ENCODE results near the gene UBE2N. TPM values are rescaled to one million over a fixed set of nuclear protein-coding genes. Genes with fewer than 3 reads are reported as not detected.
"Not testable (repeated sequence)": the region's sequence is repeated elsewhere in the genome, so short reads cannot be mapped to it uniquely, and the experiment has no call there.

UBE2N gene
- total RNA-seq, 1 donor from 2014 or later: 90.4 TPM

DNA sequence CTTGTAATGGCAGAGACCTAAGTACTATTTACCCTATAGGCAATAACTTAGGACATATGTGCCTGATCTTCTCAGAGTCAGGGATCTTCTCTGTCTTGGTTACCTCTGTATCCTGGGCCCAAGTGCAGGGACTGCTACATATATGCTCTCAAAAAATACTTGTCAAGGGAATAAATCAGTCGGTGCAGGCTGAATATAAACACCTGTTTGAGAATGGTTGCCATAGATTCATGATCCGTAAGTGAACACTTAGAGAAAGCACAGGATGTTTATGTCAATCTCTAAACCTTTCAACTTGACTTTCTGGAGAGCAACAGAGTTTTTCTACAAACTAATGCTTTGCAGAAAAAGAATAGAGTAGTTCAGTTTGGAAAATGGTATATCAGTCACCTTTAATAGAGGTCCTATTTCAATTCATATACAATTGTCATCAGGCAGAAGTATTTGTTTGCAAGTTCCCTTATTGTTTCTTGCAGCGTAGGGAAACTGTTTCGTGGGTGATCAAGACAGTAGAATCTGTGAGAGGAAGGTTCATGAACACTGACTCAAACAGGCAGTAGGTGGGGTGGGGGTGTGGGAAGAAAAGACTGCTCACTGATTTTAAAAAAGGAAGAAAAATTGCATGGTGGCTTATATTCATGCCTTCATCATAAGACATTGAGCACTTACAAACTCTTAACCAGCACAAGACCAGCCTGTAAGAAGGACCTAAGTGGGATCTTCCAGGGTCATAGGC is 6.0 kb upstream of the UBE2N start:
- no peak for DNase-seq (ENCODE audit: low spot score)

GRCh38 chr12:93443576-93443975 is 1.8 kb upstream of the UBE2N start:
- no peak for DNase-seq (ENCODE audit: low spot score)

GRCh38 chr12:93442411-93443340 is 929 bp upstream of the UBE2N start:
- no peak for DNase-seq (ENCODE audit: low spot score)

DNA sequence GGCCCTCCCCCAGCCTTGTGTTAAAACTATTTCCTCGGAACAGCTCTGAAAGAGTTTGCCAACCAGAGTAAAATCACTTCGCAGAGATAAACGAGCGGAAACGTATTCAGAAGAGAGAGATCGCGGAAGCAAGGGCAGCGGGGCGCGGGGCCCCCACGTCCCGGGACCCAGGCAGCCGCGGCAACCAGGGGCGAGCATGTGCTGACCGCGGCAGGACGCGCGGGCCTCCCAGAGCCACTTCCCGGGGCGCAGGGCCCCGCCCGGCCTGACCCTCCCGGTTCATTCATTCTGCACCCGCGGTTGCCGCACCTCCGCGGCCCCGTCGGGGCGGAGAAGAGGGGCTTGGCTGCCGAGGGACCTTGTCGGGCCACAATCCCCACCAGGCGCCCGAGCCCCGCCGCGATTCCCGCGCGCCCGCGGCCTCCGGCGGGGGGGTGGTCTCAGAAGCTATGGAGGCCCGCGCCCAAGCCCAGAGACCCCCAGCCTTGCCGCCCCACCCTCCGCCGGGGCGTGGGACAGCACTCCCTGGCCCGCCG is 598 bp downstream of the UBE2N start:
- DNase-seq (ENCODE audit: low spot score): no peak

- DNase-seq (ENCODE audit: low spot score): no peak
These were observed 1.5 kb downstream of the UBE2N start for GRCh38 chr12:93440043-93440835.

DNA sequence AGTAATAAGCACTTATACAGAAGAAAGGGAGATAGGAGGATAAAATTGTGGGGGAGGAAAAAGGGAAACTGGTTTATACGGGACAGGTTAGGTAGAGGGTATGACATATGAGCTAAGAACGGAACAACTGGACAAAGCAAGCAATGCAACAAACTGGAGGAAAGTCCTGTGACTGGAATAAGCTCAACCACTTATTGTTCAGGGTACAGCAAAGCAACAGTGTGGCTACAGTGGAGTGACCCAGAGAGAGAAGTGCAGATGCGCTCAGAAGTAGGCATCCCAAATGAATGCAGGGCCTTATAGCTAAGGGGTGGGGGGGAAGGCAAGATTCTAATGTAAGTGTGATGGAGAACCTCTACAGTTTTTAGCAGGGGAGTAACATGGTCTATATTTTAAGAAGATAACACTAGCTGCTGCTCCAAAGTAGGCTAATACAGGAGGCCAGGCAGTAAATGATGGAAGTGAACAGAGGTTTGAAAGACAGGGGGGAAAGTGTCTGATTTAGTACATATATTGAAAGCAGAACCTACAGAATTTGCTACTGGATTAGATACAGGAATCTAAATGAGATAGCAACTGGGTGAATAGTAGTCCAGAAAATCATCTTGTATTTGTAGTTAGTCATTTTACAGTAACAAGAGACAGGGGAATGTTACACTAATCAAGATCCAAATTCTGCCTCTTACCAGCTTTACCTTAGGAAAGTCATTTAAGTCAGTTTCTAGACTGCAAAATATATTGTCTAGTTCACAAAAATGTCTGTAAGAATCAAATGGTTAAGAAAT is 3.3 kb downstream of the UBE2N start:
- DNase-seq (ENCODE audit: low spot score): no peak

DNA sequence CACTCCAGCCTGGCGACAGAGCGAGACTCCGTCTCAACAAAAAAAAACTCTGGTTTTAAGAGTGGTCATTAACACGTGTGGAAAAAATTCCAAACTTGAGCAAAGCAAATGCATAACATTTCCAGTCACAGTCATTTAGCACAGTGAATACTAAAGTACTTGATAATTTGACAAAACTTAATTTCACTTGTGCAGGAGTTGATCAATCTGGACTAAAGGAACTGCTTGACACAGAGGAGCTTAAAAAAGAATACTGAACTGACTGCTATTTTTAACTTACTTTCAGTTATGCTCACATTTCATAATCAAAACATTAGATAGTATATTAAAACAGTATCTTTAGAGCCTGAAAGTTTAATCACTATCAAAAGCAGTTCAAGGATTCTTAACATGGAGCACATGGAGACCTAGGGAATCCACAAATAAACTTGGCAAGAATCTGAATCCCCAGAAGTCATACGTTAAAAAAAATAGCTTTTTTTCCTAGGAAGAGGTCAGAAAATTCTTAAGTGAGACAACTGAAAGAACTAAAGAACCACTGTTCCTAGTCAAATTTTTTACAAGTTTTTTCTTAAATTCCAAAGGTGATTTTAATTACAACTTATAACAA is 7.4 kb downstream of the UBE2N start:
- DNase-seq (ENCODE audit: low spot score): no peak

- not testable (repeated sequence) for DNase-seq (ENCODE audit: low spot score)
These were observed 9.7 kb downstream of the UBE2N start for GRCh38 chr12:93432031-93432430.

- no peak for DNase-seq (ENCODE audit: low spot score)
These were observed 11.5 kb downstream of the UBE2N start for GRCh38 chr12:93430280-93430679.

- no peak for DNase-seq (ENCODE audit: low spot score)
These were observed 11.9 kb downstream of the UBE2N start for GRCh38 chr12:93429852-93430251.

DNA sequence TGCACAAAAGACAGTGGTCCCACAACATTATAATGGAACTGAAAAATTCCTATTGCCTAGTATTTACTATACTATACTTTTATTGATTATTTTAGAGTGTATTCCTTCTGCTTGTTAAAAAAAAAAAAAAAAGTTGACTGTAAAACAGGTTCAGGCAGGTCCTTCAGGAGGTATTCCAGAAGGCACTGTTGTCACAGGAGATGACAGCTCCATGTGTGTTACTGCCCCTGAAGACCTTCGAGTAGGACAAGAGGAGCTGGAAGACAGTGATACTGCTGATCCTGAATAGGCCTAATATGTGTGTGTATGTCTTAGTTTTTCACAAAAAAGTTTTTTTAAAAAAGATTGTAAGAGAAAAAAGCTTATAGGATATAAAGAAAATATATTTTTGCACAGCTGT is 12.3 kb downstream of the UBE2N start:
- DNase-seq (ENCODE audit: low spot score): no peak

DNA sequence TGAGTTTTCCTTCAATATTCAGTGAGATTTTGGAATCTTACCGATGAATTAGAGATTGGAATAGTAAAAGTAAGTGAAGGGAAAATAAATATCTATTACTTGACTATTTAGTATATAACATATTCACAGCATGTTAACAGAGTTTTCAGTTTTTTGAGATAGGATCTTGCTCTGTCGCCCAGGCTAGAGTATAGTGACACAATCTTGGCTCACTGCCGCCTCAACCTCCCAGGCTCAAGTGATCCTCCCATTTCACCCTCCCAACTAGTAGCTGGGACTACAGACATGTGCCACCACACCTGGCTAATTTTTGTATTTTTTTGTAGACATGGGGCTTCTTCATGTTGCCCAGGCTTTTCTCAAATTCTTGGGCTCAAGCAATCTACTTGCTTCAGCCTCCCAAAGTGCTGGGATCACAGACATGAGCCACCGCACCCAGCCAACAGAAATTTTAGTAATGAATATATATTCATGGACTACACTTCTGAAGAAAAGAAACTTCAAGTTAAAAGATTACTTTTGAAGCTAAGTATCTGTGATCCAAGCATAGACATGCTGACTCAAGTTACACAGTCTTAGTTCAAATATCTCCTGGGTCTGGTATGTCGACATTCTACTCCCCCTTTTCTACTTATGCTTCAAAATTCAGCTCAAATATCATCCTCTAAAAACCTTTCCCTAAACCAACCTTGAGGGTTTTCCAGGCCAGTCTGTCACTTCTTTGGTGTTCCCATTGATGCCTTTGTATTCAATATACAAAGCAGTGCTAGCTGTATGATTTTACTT is 13.8 kb downstream of the UBE2N start:
- DNase-seq (ENCODE audit: low spot score): no peak

DNA sequence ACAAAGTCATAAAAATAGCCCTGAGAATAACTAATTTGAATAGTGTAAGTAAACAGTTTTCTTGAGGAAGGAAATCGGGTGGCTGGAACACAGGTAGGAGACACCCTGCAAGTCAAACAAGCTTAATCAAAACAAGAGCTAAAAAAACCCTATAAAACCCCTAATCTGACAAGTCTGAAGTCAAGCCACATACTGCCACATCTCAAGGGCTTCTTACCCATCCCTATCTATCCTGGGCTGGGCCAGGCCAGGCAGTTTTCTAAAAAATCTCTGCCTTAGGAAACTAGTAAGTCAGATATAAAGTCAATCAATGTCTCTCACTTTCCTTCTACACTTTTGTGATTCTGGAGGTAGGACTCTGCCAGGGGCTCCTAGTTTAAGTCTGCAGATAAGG is 15.3 kb downstream of the UBE2N start:
- no peak for DNase-seq (ENCODE audit: low spot score)

GRCh38 chr12:93425736-93426411 is 15.9 kb downstream of the UBE2N start:
- DNase-seq (ENCODE audit: low spot score): no peak

GRCh38 chr12:93422050-93422449 is 19.7 kb downstream of the UBE2N start:
- DNase-seq (ENCODE audit: low spot score): no peak

- no peak for DNase-seq (ENCODE audit: low spot score)
These were observed 22.2 kb downstream of the UBE2N start for GRCh38 chr12:93419388-93420034.

- DNase-seq (ENCODE audit: low spot score): no peak
These were observed 23.7 kb downstream of the UBE2N start for GRCh38 chr12:93417967-93418480.

Measured in mesenteric fat pad (tissue), 1 donor.